AG04449 (cell line): ENCODE data around the gene SLC17A9.

Experiments used
- CTCF ChIA-PET: fragments of 350-600 bp; formaldehyde crosslinking; extraction: SDS; loops from one replicate; lab custom pipeline; 2021; ENCODE audit warnings: antibody characterized with exemption; lab: Yijun Ruan, JAX
- POLR2A ChIA-PET: fragments of 400-600, 350-600 bp; formaldehyde crosslinking; extraction: SDS; loops from one replicate; lab custom pipeline; 2020; ENCODE audit warnings: antibody characterized with exemption, inconsistent platforms; lab: Yijun Ruan, JAX
- DNase-seq: peaks from one replicate; pipeline ENCODE4 v3.0.0-alpha.2; 2010; ENCODE audit warnings: low read depth, low spot score
- H3K4me3 ChIP-seq: 2 replicates; pipeline ENCODE4 v1.5.1; 2011; ENCODE audit warnings: low read depth, mild to moderate bottlenecking, control low read depth, low read length
- CTCF ChIP-seq: IDR thresholded peaks from one replicate; pipeline ENCODE4 v1.5.1; 2011; ENCODE audit warnings: mild to moderate bottlenecking, moderate library complexity, low read length, control low read depth, inconsistent platforms; ENCODE audit not compliant: insufficient read depth; ENCODE audit errors: missing control alignments

Gene SLC17A9

GRCh38 chr20:63014287-63014686, 61.8 kb downstream of the SLC17A9 start:
- no peak for DNase-seq
- ChIA-PET POLR2A (no interaction called here), CTCF (interaction anchor here (1.2 kb wide), 1 partner anchor 42 kb away, joined by 4 read pairs; no protein-coding TSS in a partner anchor)
- H3K4me3 ChIP-seq, result no peak overlapping the region
- no peak for TF ChIP-seq CTCF

DNA sequence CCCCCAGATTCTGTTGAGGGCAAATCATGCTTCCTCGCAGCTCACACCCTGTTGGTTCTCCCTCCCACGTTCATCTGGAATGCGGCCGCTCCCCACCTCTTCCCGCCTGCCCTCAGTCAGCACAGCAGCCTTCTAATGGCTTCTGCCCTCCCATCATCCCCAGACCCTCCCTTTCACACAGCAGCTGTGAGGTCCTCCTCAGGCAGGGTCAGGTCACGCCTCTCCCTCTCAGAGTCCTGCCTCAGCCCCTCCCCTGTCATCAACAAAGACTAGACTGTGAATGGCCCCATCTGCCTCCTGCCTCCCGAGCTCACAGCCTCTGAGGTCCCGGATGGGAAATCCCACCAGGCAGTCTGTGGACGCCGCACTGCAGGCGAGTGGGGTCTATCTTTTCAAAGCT, 62.2 kb downstream of the SLC17A9 start:
- ChIA-PET CTCF (interaction anchor here (1.2 kb wide), 1 partner anchor 42 kb away, joined by 4 read pairs; no protein-coding TSS in a partner anchor), POLR2A (no interaction called here)
- H3K4me3 ChIP-seq, result no peak overlapping the region
- DNase-seq, result no peak
- TF ChIP-seq CTCF, result no peak

DNA sequence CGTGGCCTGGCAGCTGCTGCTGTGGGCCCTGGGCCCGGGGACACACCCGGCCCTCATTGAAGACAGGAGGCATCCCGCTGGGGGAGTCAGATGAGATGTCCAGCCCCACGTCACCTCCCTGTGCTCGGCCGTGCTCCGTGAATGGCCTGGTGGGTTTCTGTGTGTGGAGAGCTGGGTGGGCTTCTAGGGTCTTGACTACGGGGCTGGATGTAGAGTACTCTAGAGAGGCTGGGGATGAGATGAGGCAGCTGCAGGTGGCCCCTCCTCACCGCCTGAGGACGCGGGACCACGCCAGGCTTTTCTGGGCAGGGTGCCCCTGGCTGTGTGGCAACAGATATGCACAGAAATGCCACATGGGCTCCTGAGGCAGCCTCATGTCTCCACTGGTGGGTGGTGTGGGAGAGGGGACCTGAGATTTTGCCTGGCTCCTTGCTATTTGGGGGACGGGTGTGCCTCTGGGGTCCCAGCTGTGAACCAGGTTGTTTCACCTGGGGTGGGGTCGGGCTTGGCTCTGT, 62.7 kb downstream of the SLC17A9 start:
- ChIA-PET CTCF (interaction anchor here (1.2 kb wide), 1 partner anchor 43 kb away, joined by 4 read pairs; no protein-coding TSS in a partner anchor), POLR2A (no interaction called here)
- TF ChIP-seq CTCF, result no peak
- no peak overlapping the region for H3K4me3 ChIP-seq
- no peak for DNase-seq

DNA sequence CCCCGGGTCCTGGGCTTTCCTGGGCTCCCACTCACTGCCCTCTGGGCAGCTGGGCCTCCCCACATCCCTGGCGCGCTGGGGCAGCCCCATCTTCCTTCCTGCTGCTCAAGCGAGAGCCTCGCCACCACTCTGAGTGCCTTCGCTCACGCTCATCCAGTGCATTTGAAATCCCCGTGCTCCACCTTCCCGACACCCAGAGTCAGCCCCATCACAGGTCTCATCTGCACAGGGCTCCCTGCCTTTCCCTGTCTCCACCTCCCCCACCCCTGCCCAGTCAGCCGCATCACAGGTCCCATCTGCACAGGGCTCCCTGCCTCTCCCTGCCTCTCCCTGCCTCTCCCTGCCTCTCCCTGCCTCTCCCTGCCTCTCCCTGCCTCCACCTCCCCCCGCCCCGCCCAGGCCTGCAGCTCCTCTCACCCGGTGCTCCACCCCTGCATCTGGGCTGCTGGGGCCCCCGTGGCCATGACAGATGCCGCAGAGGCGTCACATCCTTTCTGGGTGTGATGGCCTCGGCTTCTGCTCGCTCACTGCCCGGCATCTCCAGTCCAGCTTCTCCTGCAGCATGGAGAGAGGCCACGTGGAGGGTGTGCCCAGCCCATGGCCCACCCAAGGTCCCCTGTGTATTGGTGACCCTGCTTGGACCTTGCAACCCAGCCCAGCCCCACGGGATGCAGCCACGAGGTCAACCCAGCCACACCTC, 63.3 kb downstream of the SLC17A9 start:
- ChIA-PET CTCF (no interaction called here), POLR2A (no interaction called here)
- no peak for TF ChIP-seq CTCF
- no peak overlapping the region for H3K4me3 ChIP-seq
- DNase-seq, result no peak

DNA sequence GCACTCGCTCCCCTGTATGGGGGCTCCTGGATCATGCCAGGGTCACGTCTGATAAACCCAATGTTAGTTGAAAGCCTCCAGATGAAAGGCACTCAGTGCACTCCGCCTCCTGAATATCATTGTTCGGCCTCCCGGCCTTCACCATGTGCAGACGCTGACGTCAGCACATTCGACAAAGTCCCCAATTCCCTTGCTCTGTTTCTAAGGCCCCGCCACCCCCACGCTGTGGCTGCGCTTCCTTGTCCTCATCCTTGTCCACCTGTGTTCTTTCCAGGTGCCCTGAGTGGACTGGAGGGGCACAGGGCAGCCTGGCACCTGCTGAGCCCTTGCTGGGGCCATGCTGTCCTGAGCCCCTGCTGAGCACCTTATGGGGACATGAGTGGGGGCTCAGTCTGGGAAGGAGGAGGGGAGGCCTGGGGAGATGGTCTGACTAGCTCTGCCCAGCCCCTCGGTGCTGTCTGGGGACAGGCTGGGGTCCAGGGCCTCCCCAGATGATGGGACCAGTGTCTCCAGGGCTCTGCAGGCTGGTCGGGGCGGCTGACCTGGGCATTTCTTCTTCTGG, 64.1 kb downstream of the SLC17A9 start:
- no peak for TF ChIP-seq CTCF
- DNase-seq, result no peak
- ChIA-PET CTCF (no interaction called here), POLR2A (no interaction called here)
- no peak overlapping the region for H3K4me3 ChIP-seq

GRCh38 chr20:63017076-63017825, 64.7 kb downstream of the SLC17A9 start:
- POLR2A ChIA-PET, result no interaction called here

More at GRCh38 chr20:63017076-63017825, 64.7 kb downstream of the SLC17A9 start:
- CTCF ChIA-PET, result no interaction called here
- DNase-seq, result no peak
- TF ChIP-seq CTCF, result no peak
- H3K4me3 ChIP-seq, result no peak overlapping the region
